Mesenteric fat pad (tissue), 1 donor: ENCODE measurements around the gene CCDC120. TPM values are rescaled to one million over a fixed set of nuclear protein-coding genes. Genes with fewer than 3 reads are reported as not detected.

Experiments
- DNase-seq: peaks from one replicate; pipeline ENCODE4 v3.0.0-alpha.2; 2020; ENCODE audit warnings: low spot score
- total RNA-seq: library from RNA; stranded (reverse); fragmentation: NEBNext Ultra II Directional; extraction: Animal tissue kit (Norgen Biotek cat#: 25700); gene quantifications from one replicate; pipeline ENCODE4 v1.2.1, GENCODE V29; 2021
- donor health status: DM: yes; HTN: yes; CAD: no.

Gene CCDC120
- total RNA-seq, 1 donor from 2014 or later, result 4.0 TPM

DNA sequence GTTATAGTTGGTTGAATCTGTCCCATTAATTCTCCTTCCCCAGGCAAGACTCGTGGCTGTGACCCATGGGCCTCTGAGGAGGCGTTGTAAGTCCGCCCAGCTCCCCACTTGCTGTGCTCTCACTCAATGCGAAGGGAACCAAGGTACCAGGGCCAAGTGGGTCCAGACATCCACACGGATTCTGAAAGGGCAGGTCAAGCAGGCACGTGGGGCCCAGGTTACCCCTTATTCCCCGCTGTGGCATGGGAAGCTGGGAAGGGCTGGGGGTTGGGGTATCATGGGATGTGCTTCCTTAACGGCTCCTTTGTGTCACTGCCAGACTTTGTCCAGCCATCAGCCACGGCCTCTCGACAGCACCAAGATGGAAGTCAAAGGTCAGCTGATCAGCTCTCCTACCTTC lies 3.1 kb downstream of the CCDC120 start:
- no peak for DNase-seq

- DNase-seq, result no peak
Observed at GRCh38 chrX:49063715-49064114, 4.9 kb downstream of the CCDC120 start.

- no peak for DNase-seq
Observed at GRCh38 chrX:49064303-49064702, 5.5 kb downstream of the CCDC120 start.

- no peak for DNase-seq
Observed at GRCh38 chrX:49064735-49065134, 5.9 kb downstream of the CCDC120 start.

DNA sequence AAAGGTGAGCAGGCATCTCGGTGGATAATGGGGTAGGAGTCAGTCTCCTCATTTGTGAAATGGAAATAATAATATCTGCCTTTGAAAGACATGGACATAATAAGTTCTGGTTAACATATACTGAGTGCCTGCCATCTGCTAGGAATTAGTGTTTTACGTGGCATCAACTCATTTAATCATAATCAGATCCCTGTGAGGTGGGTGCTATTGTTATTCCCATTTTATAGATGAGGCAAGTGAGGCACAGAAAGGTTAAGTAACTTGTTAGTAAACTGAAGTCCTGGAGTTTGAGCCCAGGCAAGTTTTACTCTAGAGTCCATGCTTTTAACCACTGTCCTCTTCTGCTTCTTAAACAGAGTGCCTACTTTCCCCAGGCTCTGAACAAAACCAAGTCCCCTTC lies 7.5 kb downstream of the CCDC120 start:
- DNase-seq, result no peak

DNA sequence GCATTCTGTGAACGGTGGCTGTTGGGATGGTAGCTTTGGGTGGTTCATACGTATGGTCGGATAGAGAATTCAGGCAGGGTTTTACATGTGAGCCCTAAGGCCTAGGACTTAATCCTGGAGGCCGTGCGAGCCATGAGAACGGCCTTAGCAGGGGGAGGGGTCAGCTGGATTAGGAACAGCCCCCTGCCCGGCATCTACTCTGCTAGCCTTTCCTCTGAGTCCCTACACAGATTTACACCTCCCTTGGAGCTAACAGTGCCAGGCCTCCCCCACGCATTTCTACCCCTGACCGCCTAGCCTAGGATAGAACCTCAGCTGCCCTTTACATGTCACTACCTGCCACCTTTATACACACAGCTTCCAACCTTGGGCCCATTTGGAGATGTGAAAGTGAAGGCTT lies 7.9 kb downstream of the CCDC120 start:
- DNase-seq, result no peak

DNA sequence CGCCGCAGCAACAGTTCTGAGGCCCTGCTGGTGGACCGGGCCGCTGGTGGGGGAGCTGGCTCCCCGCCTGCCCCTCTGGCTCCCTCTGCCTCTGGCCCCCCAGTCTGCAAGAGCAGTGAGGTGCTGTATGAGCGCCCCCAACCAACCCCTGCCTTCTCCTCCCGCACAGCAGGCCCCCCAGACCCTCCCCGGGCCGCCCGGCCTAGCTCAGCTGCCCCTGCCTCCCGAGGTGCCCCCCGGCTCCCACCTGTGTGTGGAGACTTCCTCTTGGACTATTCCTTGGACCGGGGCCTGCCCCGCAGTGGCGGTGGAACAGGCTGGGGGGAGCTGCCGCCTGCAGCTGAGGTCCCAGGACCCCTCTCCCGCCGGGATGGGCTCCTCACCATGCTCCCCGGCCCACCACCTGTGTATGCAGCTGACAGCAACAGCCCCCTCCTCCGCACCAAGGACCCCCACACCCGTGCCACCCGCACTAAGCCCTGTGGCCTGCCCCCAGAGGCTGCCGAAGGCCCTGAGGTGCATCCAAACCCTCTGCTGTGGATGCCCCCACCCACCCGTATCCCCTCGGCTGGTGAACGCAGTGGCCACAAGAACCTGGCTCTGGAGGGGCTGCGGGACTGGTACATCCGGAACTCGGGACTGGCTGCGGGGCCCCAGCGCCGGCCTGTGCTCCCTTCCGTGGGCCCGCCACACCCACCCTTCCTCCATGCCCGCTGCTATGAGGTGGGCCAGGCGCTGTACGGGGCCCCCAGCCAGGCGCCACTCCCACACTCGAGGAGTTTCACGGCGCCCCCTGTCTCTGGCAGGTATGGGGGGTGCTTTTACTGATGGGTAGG lies 8.7 kb downstream of the CCDC120 start:
- no peak for DNase-seq

DNA sequence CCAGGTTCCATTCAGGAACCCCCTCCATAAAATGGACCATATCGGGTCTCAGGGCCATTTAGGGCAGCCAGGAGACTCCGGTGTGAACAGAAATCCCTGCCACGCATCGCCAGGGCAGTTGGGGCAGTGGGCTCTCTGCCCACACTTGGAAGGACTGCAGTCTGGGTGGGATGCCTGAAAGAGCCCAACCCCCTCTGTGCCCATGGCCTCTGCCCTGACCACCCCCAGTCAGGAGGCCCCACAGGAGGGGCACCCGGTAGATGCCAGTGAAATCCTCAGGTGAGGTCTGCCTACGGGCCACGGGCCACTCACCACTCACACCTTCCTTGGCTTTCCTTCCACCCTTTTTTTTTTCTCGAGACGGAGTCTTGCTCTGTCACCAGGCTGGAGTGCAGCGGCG lies 10.2 kb downstream of the CCDC120 start:
- DNase-seq, result no peak

DNA sequence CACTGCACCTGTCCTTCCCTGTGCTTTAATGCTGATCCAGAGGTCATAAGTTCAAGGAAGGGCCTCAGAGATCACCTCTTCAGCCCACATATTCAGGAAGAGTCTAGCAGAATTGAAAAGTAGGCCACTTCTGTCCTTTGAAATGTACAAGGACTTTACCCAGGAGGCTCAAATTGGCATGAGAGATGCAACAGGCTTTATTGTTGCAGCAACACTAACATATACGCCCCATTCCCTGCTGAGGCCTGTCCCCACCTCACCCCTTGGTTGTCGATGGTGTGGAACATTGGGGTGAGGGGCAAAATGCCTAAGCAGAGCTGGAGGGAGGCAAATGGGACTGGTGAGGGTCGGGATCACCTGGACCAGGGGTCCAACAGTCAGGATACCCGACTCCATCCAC lies 12.2 kb downstream of the CCDC120 start:
- DNase-seq, result no peak

DNA sequence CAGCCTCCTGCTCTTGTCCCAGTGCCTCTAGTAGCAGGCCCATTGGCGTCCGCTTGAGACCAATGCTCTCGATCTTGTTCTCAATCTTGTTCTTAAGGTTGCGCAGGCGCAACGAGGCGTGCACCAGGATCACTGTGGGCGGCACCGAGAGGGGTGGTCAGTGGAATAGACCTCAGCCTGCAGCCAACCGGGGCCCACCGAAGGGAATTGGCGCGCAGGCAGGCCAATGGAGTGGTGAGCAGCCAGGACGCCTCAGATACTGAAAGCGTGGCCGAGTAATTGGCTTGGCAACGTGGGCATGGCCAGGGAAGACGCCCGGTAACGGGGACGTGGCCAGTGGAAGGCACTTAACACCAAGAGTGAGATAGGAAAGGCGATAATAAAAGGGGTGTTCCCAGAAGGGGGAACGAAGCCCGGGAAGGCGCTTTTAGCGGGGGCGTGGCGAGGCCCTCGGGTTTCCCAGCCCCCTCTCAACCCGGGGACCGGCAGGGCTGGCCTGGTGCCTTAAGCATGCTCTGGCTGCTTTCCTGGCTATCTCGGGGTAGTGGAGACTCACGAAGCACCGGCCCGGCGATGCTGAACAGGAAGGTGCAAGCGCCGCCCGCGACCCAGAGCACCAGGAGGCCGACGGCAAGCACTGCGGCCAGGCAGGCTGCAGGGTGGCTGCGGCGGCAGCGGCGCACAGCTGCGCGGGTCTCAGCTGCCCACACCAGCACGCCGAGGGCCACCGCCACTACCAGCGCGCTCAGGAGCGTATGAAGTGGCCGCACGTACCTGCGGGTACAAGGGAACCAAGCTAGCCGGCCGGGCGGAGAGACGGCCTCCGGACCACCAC lies 13.3 kb downstream of the CCDC120 start:
- no peak for DNase-seq

DNA sequence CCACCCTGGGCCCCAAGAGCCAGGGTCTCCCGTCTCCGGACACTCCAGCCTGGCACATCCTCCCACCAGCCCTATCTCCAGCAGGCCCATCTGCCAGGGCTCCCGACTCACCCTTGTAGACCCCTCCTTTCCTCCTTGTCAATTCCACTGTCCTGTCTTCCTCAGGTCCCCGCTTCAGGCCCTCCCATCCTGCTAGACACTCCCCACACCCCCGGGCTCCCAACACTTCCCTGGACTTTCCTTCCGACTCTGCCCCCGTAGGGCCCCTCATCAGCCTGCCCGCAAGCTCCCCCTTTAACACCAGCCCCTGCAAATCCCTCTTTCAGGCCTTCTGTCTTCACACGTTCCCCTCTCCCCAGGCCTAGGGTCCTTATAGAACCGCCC lies 13.9 kb downstream of the CCDC120 start:
- DNase-seq, result no peak

DNA sequence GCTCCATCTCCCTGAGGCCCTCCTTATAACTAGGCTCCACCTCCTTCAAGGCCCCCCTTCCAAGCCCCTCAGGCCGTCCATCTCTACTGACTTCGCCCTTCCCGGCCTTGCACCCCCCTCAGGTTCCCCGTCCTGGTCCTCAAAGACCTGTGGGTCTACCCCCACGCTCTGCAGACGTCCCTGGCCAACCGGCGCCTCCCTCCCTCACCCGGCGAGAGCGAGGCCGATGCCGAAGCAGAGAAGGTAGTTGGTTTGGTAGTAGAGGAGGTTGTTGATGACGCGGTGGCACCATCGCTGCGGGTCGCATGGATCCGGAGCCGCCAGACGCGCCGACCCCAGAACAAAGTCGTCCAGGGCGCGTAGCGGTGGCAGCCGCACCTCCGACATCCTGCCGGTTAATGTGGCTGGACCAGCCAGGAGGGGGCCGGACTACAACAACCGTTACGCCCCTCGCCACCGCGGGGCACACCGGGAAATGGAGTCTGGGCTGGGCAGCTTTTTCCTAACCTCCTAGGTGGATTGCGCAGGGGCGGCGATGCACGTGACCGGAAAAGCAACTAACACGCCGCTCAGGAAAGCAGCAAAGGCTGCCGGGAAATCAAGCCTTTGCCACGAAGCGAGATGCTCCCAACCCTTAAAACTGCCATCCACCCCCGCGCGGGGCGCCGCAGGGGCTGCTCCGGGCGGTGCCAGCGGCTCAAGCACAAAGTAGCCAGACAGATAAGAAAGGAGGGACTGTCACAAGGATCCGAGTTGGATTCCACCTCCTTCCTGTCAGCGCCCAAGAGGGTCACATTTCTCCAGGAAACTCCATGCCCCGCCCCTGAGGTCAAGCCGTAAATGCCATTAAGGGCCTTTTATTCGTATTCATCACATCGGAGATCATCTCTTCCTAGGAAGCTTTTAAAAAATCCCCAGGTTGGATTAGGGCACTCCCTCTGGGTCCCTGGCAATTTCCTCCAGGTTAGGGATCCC lies 15.1 kb downstream of the CCDC120 start, which contains the start of gene PRAF2:
PRAF2 (minus strand) TSS at position 402 of the 975 bp plus-strand sequence; CDS start at position 387, 15 bp downstream.
- peak; percentile 95 for DNase-seq

- no peak for DNase-seq
Observed at GRCh38 chrX:49075347-49075746, 16.5 kb downstream of the CCDC120 start.

GRCh38 chrX:49077941-49078340 lies 19.1 kb downstream of the CCDC120 start:
- no peak for DNase-seq

DNA sequence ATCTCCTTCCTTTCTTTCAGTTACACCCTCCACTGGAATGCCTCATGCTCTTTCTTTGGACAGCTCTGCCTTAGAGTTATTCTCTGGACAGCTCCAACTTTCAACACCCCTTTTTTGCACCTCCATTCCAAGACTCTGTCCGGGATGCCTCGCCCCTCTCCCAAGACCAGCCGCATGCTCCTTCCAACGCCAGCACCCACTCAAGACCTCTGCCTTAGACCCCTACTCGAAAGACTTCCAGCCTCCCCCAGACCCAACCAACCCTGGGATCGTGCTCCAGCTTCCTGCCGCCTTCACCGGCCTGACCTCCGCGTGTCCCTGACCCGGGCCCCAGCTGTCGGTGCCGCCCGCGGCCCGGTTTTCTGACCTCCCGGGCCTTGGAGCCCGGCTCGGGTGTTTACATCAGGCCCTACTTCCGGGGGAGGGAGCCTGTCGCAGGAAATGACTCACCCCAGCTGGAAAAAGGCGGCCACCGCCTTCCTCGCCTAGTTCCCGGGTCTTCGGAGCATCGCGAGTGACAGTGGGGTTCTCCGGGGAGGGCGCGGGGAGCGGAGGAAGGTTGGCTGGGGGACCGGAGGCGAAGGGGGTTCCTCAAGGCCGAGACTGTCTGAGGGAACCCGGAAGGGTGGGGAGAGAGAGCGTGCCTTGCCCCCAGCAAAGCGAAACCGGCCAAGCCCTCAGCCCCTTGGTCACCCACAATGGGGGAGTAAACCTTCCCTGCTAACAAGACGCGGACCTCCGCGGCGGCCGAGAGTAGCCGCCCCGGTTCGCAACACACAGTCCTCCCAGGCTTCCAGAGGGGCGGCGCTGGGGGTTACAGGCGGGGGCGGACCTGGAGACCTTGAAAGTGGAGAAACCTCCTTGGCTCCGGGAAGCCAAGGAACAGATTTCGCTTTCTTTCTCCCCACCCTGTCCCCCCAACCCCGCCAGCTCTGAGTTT lies 21.0 kb downstream of the CCDC120 start, which contains the start of gene WDR45:
WDR45 (minus strand) TSS at position 399 of the 940 bp plus-strand sequence. CDS start 1,792 bp downstream, outside the sequence.
- DNase-seq, result peak; percentile 94

- DNase-seq, result no peak
Observed at GRCh38 chrX:49082271-49082871, 23.6 kb downstream of the CCDC120 start.

DNA sequence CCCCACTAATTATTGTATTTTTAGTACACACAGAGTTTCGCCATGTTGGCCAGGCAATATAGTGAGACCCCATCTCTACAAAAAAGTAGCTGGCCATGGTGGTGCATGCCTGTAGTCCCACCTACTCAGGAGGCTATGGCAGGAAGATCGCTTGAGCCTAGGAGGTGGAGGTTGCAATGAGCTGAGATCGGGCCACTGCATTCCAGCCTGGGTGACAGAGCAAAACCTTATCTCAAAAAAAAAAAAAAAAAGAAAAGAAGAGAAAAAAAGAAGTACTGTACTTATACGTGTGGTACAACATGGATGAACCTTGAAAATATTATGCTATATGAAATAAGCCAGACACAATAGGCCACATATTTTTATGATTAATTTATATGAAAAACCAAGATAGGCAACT lies 30.8 kb downstream of the CCDC120 start:
- no peak for DNase-seq

DNA sequence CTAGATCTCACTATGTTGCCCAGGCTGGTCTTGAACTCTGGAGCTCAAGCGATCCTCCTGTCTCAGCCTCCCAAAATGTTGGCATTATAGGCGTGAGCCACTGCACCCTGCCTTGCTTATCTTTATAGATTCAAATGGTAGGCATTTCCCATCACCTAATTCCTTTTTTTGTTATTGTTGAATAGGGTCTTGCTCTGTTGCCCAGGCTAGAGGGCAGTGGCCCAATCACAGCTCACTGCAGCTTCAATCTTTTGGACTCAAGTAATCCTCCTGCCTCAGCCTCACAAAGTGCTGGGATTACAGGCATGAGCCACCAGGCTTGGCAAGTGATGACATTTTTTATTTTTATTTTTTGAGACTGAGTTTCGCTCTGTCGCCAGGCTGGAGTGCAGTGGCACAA lies 37.6 kb downstream of the CCDC120 start:
- DNase-seq, result no peak
